Sigmoid colon (tissue), 7 donors: ENCODE results near the gene CHD5. TPM values are rescaled to one million over a fixed set of nuclear protein-coding genes. Genes with fewer than 3 reads are reported as not detected.

Experiments used
- DNase-seq: peaks from one replicate; pipeline ENCODE4 v3.0.0-alpha.2; 2019
- H3K27ac ChIP-seq, 4 donors: fragments of 200-600 bp; sonication (generic); one replicate each; pipeline ENCODE4 v1.5.1; 2016 to 2019; ENCODE audit warnings: mild to moderate bottlenecking in 1 of 4
- H3K27me3 ChIP-seq, 3 donors: fragments of 200-600 bp; sonication (generic); one replicate each; pipeline ENCODE4 v1.5.1; 2019; ENCODE audit warnings: mild to moderate bottlenecking in 1 of 3
- H3K36me3 ChIP-seq, 4 donors: fragments of 200-600 bp; sonication (generic); one replicate each; pipeline ENCODE4 v1.5.1; 2016 to 2019
- H3K4me1 ChIP-seq, 4 donors: fragments of 200-600 bp; sonication (generic); one replicate each; pipeline ENCODE4 v1.5.1; 2017 to 2019
- H3K4me3 ChIP-seq, 4 donors: fragments of 200-600 bp; sonication (generic); one replicate each; pipeline ENCODE4 v1.5.1; 2017 to 2019; ENCODE audit warnings: mild to moderate bottlenecking in 2 of 4, moderate library complexity in 1 of 4
- H3K9me3 ChIP-seq, 4 donors: fragments of 200-600 bp in 3 of 4; sonication (generic) in 3 of 4; one replicate each; pipeline versions ENCODE4 v1.5.1 to v1.6.1; 2013 to 2019
- EP300 ChIP-seq, 4 donors: sonication (generic); formaldehyde crosslinking; IDR thresholded peaks; one replicate each; pipeline ENCODE4 v1.6.1; 2017; ENCODE audit warnings: antibody characterized with exemption in 4 of 4
- POLR2A ChIP-seq, 2 donors: fragments of 450-650 bp; IDR thresholded peaks; one replicate each; pipeline ENCODE4 v1.6.1; 2016; ENCODE audit warnings: antibody characterized with exemption in 2 of 2, mild to moderate bottlenecking in 2 of 2, moderate library complexity in 2 of 2
- POLR2AphosphoS5 ChIP-seq, 4 donors: sonication (generic); formaldehyde crosslinking; IDR thresholded peaks; one replicate each; pipeline ENCODE4 v1.6.1; 2017; ENCODE audit warnings: antibody characterized with exemption in 4 of 4
- WGBS, 2 donors: extraction: QIAGEN DNeasy Blood & Tissue Kit; methylation state at CpG; one replicate each; pipeline ENCODE4 v1.1.7; 2013; 5-methylcytosine and 5-hydroxymethylcytosine counted together
- intact Hi-C: fragments of 100-400 bp; cut with DNase I; formaldehyde crosslinking; loops from one replicate; pipeline ENCODE4 v1.15.1; 2023
- polyA plus RNA-seq, 3 donors: library from polyadenylated mRNA; stranded (reverse); fragments of 200-250 nt; gene quantifications; one replicate each; pipeline ENCODE4 v1.2.3, GENCODE V29; 2013
- total RNA-seq, 4 donors: library from RNA; depleted of rRNA; stranded (reverse); fragments of >200 nt; gene quantifications; one replicate each; pipeline ENCODE4 v1.1.0, GENCODE V29; 2016
- TF ChIP-seq, protein P1 (sequence below), 4 experiments: fragments of 450-650 bp in 3 of 4; fragments of 200-600 bp in 1 of 4; IDR thresholded peaks; one replicate each; pipeline ENCODE4 v1.5.1; 2016 to 2019; ENCODE audit warnings: antibody characterized with exemption in 4 of 4, mild to moderate bottlenecking in 3 of 4, moderate library complexity in 2 of 4
- donor health status: healthy with polysubstance abuse.
- donor health status: Bipolar disorder and iron deficiency.
- donor health status: healthy.

Gene CHD5
- total and polyA plus RNA-seq, 7 donors: 0.49 to 2.8 (median 1.4) TPM; not detected in 2

DNA sequence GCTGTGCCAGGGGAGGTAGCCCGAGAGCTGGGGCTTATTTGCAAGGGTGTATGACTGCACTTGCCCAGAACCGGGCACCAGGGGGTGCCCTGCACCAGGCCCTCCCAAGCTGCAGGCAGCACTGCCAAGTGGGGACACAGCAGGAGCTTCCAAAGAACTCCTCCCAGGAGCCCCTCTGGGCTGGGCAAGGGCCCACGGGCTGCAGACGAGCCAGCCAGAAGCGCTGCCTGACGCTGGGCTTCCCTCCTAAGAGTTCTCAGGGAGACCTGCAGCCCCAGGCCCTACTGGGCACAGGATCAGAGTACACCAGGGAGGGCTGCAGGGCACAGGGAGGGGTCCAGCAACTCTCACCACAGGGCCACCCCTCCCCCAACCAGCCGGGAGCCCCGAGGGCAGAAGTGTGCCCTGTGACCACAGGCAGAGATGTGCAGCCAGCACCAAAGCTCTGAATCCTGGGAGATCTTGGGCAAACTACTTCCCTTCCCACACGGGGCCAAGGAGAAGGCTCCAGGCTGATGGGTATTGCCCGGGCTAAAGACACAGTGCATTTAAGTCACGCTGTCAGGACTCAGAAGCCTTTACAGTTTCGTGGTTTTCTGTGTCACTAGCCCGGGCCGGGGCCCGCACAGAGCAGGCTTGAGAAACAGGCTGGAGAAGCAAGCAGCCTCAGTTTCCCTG, 71.0 kb downstream of the CHD5 start:
- Histone ChIP-seq H3K9me3 (no peaks in the 10 kb centered on the region), H3K27me3 (peaks cover 3 to 38% (median 11%) of the 10 kb centered on the region in 3 donors), H3K36me3 (no peaks in the 10 kb centered on the region), H3K4me3 (no peak overlapping the region), H3K4me1 (no peaks in the 10 kb centered on the region), H3K27ac (no peak overlapping the region)
- 41 to 46% methylated on average over 15 of the region's 15 CpGs for WGBS, 2 donors
- TF ChIP-seq EP300 (IDR thresholded peaks at IDR 0.05): no peak
- no peak for TF ChIP-seq POLR2A (IDR thresholded peaks at IDR 0.05)
- no peak for TF ChIP-seq POLR2AphosphoS5 (IDR thresholded peaks at IDR 0.05)
- TF ChIP-seq, protein P1, sequence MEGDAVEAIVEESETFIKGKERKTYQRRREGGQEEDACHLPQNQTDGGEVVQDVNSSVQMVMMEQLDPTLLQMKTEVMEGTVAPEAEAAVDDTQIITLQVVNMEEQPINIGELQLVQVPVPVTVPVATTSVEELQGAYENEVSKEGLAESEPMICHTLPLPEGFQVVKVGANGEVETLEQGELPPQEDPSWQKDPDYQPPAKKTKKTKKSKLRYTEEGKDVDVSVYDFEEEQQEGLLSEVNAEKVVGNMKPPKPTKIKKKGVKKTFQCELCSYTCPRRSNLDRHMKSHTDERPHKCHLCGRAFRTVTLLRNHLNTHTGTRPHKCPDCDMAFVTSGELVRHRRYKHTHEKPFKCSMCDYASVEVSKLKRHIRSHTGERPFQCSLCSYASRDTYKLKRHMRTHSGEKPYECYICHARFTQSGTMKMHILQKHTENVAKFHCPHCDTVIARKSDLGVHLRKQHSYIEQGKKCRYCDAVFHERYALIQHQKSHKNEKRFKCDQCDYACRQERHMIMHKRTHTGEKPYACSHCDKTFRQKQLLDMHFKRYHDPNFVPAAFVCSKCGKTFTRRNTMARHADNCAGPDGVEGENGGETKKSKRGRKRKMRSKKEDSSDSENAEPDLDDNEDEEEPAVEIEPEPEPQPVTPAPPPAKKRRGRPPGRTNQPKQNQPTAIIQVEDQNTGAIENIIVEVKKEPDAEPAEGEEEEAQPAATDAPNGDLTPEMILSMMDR (IDR thresholded peaks at IDR 0.05): peak in 1 of 4 experiments; percentile 5
- no peak for DNase-seq
- intact Hi-C loops: no loop called here

DNA sequence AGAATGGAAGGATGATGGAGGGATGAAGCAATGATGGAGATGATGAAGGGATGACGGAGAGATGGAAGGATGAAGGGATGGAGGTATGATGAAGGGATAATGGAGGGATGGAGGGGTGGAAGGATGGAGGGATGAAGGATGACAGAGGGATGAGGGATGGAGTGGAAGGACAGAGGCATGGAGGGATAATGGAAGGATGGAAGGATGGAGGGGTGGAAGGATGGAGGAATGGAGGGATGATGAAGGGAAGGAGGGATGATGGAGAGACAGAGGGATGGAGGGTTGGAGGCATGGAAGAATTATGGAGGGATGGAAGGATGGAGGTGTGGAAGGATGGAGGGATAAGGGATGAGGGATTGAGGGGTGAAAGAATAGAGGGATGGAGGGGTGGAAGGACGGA, 71.6 kb downstream of the CHD5 start:
- Histone ChIP-seq H3K36me3 (no peaks in the 10 kb centered on the region), H3K27ac (no peak overlapping the region), H3K27me3 (peaks cover 3 to 44% (median 17%) of the 10 kb centered on the region in 3 donors), H3K9me3 (no peaks in the 10 kb centered on the region), H3K4me3 (no peak overlapping the region), H3K4me1 (no peaks in the 10 kb centered on the region)
- TF ChIP-seq POLR2A (IDR thresholded peaks at IDR 0.05): no peak
- TF ChIP-seq, protein P1 (IDR thresholded peaks at IDR 0.05): no peak
- TF ChIP-seq POLR2AphosphoS5 (IDR thresholded peaks at IDR 0.05): no peak
- no peak for TF ChIP-seq EP300 (IDR thresholded peaks at IDR 0.05)
- WGBS, 2 donors: 47 to 69% methylated on average over 2 of the region's 2 CpGs
- intact Hi-C loops: no loop called here
- no peak for DNase-seq

DNA sequence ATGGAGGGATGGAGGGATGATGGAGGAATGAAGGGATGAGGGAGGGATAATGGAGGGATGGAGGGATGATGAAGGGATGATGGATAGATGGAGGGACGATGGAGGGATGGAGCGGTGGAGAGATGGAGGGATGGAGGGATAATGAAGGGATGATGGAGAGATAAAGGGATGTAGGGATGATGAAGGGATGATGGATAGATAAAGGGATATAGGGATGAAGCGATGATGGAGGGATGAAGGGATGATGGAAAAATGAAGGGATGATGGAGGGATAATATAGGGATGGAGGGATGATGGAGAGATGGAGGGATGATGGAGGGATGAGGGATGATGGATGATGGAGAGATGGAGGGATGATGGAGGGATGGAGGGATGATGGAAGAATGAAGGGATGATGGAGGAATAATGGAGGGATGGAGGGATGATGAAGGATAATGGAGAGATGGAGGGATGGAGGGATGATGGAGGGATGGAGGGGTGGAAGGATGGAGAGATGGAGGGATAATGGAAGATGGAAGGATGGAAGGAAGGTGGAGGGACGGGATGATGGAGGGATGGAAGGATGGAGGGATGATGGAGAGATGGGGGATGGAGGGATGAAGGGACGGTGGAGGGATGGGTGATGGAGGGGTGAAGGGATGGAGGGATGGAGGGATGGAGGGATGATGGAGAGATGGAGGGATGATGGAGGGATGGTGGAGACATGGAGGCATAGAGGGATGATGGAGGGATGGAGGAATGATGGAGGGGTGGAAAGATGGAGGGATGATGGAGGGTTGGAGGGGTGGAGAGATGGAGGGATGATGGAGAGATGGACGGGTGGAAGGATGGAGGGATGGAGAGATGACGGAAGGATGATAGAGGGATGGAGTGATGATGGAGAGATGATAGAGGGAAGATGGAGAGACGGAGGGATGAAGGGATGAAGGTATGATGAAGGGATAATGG, 72.4 kb downstream of the CHD5 start:
- 86 to 90% methylated on average over 8 of the region's 8 CpGs for WGBS, 2 donors
- DNase-seq: no peak

DNA sequence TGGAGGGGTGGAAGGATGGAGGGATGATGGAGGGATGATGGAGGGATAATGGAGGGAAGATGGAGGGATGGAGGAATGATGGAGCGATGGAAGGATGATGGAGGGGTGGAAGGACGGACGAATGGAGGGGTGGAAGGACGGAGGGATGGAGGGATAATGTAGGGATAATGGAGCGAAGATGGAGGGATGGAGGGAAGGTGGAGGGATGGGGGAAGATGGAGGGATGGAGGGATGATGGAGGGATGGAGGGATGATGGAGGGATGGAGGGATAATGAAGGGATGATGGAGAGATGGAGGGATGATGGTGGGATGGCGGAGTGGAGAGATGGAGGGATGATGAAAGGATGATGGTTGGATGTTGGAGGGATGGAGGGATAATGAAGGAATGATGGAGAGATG, 73.1 kb downstream of the CHD5 start:
- no peak overlapping the region for H3K27ac ChIP-seq
- H3K27me3 ChIP-seq: peaks cover under 1 to 59% (median 30%) of the 10 kb centered on the region in 3 donors
- no peak for DNase-seq
- H3K4me1 ChIP-seq: no peaks in the 10 kb centered on the region
- no peaks in the 10 kb centered on the region for H3K36me3 ChIP-seq
- H3K4me3 ChIP-seq: no peak overlapping the region
- intact Hi-C loops: no loop called here
- WGBS, 2 donors: 95 to 96% methylated on average over 6 of the region's 6 CpGs
- TF ChIP-seq, protein P1 (IDR thresholded peaks at IDR 0.05): no peak
- TF ChIP-seq POLR2AphosphoS5 (IDR thresholded peaks at IDR 0.05): no peak
- TF ChIP-seq EP300 (IDR thresholded peaks at IDR 0.05): no peak
- no peaks in the 10 kb centered on the region for H3K9me3 ChIP-seq

More for the DNA sequence above, 72.4 kb downstream of the CHD5 start:
- Histone ChIP-seq H3K27ac (no peak overlapping the region), H3K9me3 (no peaks in the 10 kb centered on the region), H3K4me1 (no peaks in the 10 kb centered on the region), H3K4me3 (no peak overlapping the region), H3K36me3 (no peaks in the 10 kb centered on the region), H3K27me3 (peaks cover 3 to 52% (median 23%) of the 10 kb centered on the region in 3 donors)
- intact Hi-C loops: no loop called here
- TF ChIP-seq POLR2AphosphoS5 (IDR thresholded peaks at IDR 0.05) (no peak), POLR2A (IDR thresholded peaks at IDR 0.05) (no peak), EP300 (IDR thresholded peaks at IDR 0.05) (no peak)
- TF ChIP-seq, protein P1 (IDR thresholded peaks at IDR 0.05): no peak
